GM10847 (cell line): Measurements from ENCODE around the gene PHF8.

Experiments
- POLR2A ChIP-seq: IDR thresholded peaks from 2 replicates; pipeline ENCODE4 v1.6.1; 2011; ENCODE audit not compliant: insufficient read length; ENCODE audit errors: extremely low read depth

Gene PHF8

GRCh38 chrX:53940180-53940579, 104.1 kb downstream of the PHF8 start:
- TF ChIP-seq POLR2A: no peak

DNA sequence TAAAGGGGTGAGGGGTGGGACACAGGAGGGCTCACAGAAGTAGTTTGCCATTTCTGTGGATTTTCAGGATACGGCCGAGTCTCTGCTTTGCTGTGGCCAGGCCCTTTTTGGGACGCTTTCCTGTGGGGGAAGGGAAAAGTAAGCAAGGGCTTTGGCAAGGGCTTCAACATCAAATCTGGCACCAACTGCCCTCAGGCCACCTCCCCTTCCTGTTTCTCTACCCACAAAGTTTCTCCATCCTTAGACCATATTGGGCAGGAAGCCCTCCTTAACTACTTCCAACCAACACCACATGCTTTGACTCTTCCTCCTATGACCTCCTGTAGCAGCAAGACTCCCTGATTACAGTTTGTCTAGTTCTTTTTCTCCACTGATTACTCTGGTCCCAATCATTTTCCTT, 105.1 kb downstream of the PHF8 start:
- no peak for TF ChIP-seq POLR2A

DNA sequence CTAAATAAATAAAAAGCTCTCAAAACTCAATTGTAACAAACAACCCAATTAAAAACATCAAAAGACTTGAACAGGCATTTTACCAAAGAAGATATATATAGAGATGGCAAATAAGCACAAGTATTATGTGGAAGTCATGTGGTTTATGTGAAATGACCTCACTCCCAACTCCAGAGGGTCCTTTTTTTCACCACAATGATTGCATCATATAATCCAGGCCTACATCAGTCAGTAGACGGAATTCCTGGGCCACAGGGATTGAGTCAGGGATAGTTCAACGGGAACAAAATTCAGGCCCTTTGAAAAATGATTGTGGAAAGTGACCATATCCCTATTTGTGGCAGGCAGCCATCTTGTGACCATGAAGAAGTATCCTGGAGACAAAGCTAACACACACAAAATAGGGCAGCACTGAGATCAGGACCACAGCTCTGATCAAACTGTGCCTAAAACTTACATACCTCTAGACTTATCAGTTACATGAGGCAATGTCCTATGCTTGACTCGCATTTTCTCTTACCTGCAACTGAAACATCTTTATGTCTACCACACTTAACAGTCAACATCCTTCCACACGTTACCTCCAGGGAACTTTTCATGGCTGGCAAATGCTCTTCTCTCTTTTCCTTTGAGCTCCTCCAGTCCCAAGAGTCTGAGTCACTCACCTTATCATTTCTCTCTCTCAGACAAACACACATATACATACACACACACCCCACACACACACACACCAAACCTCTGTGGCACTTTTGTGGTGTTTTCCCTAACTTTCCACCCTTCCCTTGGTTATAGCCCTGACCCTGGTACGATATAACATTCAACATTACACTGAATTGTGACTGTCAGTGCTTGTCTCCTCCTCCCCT, 113.5 kb downstream of the PHF8 start:
- TF ChIP-seq POLR2A: no peak

- TF ChIP-seq POLR2A: no peak
Measured at GRCh38 chrX:53926030-53926429, 118.2 kb downstream of the PHF8 start.

GRCh38 chrX:53918702-53919101, 125.6 kb downstream of the PHF8 start:
- no peak for TF ChIP-seq POLR2A

GRCh38 chrX:53900623-53901022, 143.7 kb downstream of the PHF8 start:
- no peak for TF ChIP-seq POLR2A

DNA sequence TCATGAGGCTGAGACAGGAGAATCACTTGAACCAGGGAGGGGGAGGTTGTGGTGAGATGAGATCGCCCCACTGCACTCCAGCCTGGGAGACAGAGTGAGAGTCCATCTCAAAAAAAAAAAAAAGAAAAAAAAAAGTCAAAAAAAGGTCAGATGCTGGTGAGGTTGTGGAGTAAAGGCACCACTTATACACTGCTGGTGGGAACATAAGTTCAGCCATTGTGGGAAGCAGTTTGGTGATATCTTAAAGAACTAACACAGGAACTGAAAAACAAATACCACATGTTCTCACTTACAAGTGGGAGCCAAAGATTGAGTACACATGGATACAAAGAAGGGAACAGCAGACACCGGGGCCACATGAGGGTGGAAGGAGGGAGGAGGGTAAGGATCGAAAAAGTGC, 149.0 kb downstream of the PHF8 start:
- no peak for TF ChIP-seq POLR2A
